Kidney capillary endothelial cell (primary cell): ENCODE measurements around the gene SIX1.

Experiments used
- DNase-seq: peaks from one replicate; pipeline ENCODE4 v3.0.0-alpha.2; 2018; ENCODE audit warnings: low spot score

The SIX1 gene

GRCh38 chr14:60655119-60655897 lies 6.0 kb upstream of the SIX1 start:
- no peak for DNase-seq

GRCh38 chr14:60654334-60654821 lies 5.1 kb upstream of the SIX1 start:
- no peak for DNase-seq

GRCh38 chr14:60653701-60654161 lies 4.5 kb upstream of the SIX1 start:
- no peak for DNase-seq

- no peak for DNase-seq
Observed at GRCh38 chr14:60652674-60653651, 3.7 kb upstream of the SIX1 start.

- DNase-seq = no peak
Observed at GRCh38 chr14:60651796-60652673, 2.8 kb upstream of the SIX1 start.

- DNase-seq = no peak
Observed at GRCh38 chr14:60651086-60651795, 2.0 kb upstream of the SIX1 start.

GRCh38 chr14:60650373-60650961 lies 1.2 kb upstream of the SIX1 start:
- no peak for DNase-seq

- DNase-seq = no peak
Observed at GRCh38 chr14:60649875-60650372, 647 bp upstream of the SIX1 start.

- DNase-seq = no peak
Observed at GRCh38 chr14:60648249-60648933, 886 bp downstream of the SIX1 start.

GRCh38 chr14:60647837-60648248 lies 1.4 kb downstream of the SIX1 start:
- no peak for DNase-seq

- DNase-seq = no peak
Observed at GRCh38 chr14:60647081-60647836, 2.0 kb downstream of the SIX1 start.

GRCh38 chr14:60646226-60646818 lies 3.0 kb downstream of the SIX1 start:
- no peak for DNase-seq

- no peak for DNase-seq
Observed at GRCh38 chr14:60645126-60645741, 4.0 kb downstream of the SIX1 start.

GRCh38 chr14:60644666-60645065 lies 4.6 kb downstream of the SIX1 start:
- DNase-seq = no peak

GRCh38 chr14:60643463-60644314 lies 5.6 kb downstream of the SIX1 start:
- DNase-seq = no peak

GRCh38 chr14:60643141-60643462 lies 6.2 kb downstream of the SIX1 start:
- DNase-seq = no peak
